GM21381 (cell line): ENCODE results near the gene BICRAL.
"Not testable (repeated sequence)": the region's sequence is repeated elsewhere in the genome, so short reads cannot be mapped to it uniquely, and the experiment has no call there.

Source experiments
- ATAC-seq: cut with Tn5 transposase; IDR thresholded peaks from one replicate; pipeline ENCODE4 v1.9.1; 2021; ENCODE audit warnings: mild to moderate bottlenecking, moderate library complexity; ENCODE audit not compliant: unreplicated experiment

Gene BICRAL, protein sequence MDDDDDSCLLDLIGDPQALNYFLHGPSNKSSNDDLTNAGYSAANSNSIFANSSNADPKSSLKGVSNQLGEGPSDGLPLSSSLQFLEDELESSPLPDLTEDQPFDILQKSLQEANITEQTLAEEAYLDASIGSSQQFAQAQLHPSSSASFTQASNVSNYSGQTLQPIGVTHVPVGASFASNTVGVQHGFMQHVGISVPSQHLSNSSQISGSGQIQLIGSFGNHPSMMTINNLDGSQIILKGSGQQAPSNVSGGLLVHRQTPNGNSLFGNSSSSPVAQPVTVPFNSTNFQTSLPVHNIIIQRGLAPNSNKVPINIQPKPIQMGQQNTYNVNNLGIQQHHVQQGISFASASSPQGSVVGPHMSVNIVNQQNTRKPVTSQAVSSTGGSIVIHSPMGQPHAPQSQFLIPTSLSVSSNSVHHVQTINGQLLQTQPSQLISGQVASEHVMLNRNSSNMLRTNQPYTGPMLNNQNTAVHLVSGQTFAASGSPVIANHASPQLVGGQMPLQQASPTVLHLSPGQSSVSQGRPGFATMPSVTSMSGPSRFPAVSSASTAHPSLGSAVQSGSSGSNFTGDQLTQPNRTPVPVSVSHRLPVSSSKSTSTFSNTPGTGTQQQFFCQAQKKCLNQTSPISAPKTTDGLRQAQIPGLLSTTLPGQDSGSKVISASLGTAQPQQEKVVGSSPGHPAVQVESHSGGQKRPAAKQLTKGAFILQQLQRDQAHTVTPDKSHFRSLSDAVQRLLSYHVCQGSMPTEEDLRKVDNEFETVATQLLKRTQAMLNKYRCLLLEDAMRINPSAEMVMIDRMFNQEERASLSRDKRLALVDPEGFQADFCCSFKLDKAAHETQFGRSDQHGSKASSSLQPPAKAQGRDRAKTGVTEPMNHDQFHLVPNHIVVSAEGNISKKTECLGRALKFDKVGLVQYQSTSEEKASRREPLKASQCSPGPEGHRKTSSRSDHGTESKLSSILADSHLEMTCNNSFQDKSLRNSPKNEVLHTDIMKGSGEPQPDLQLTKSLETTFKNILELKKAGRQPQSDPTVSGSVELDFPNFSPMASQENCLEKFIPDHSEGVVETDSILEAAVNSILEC

GRCh38 chr6:42781796-42782688, at the start of gene BICRAL:
Gene BICRAL, plus strand, starts transcription at chr6:42782052. Its CDS starts 39,971 bp downstream, at chr6:42822023.
- no peak for ATAC-seq

GRCh38 chr6:42733867-42734481, 47.9 kb upstream of the BICRAL start:
- not testable (repeated sequence) for ATAC-seq

GRCh38 chr6:42735976-42736375, 45.9 kb upstream of the BICRAL start:
- ATAC-seq, result no peak

- no peak for ATAC-seq
Observed at GRCh38 chr6:42740725-42741124, 41.1 kb upstream of the BICRAL start.

DNA sequence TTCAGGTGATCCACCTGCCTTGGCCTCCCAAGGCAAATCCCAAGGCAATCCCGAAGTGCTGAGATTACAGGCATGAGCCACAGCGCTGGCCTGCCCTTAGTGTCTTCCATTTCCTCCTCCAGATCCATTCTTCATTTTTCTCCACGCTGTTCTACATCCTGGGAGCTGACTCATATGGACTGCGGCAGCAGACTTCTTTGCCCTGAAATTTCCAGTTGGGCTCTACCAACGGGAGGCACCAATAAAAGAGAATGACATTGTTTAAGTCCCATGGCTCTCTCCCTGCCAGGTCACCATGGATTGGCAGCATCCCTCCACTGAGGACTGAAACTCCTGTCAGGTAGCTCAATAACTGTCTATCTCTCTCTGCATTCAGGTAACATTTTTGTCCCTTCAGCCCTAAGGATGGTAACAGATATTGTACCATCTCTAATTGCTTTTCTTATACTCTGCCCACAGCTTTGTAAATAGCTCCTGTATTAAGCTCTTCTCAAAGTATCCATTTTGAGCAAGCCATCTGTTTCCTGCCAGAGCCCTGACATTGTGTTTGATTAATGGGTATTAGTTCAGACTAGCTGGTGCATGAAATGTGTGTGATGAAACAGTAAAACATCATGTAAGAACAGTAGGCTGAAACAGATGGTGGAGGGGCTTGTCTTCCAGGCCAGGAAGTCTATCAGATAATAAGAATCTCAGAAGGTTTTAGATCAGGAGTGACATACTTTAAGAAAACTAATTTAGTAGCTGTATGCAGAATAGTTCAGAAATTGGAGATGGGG, 39.5 kb upstream of the BICRAL start:
- no peak for ATAC-seq

DNA sequence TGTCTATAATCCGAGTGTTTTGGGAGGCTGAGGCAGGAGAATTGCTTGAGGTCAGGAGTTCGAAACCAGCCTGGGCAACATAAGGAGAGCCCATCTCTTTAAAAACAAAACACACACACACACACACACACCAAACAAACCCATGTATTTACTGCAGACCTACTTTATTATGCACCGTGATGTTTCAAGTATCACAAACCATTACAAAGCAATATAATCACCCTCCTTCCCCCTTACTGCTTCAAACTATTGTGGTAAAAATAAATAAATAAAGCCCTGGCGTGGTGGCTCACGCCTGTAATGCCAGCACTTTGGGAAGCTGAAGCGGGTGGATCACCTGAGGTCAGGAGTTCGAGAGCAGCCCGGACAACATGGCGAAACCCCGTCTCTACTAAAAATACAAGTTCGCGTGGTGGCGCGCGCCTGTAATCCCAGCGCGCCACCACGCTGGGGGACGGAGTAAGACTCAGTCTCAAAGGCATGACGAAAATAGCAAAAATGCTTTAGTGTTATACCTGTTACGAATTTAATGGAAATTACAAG, 37.4 kb upstream of the BICRAL start:
- no peak for ATAC-seq

GRCh38 chr6:42745083-42745639, 36.7 kb upstream of the BICRAL start:
- no peak for ATAC-seq

DNA sequence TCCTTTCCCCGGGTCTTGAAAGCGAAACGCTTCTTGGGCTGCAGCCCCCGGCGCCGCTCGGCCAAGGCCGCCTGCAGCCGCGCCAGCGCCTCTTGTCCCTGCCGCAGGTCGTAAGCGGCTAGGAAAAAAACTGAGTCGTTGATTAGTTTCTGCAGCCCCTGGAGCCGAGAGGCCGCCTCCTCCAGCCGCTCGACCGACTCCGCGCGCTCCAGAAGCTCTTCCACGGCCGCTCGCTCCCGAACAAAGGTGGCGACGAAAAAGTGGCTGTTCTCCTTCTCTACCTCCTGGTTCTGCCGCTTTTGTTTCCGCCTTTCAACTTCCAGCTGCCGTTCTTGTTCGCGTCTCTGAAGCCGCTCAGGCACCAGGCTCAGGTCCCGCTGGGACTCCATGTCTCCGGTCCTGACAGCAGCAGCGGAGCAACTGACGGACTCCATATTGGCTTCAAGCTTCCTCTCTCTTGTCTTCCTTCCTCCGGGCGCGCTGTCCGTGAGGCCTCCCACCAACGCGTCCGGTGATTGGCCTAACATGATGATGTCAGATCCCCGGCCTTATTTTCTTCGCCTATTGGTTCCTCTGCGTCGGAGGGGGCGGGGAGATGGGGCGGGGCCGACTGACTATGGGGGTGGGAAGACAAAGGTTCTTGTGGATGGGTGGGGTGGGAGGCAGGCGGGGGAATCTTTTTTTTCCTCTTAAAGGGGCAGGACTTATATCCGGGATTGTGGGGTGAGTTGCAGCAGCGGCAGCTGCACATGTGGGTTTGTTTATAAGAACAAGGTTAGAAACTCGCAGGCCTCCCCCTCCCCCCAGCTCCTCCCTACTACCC, 36.0 kb upstream of the BICRAL start, which contains the start of gene TBCC:
Gene TBCC, minus strand, starts transcription at position 464 of the 823 bp plus-strand sequence. Its CDS starts 30 bp downstream, at position 434.
- peak; percentile 74 for ATAC-seq

- peak; percentile 54 for ATAC-seq
Observed at GRCh38 chr6:42746463-42747391, 35.1 kb upstream of the BICRAL start.

DNA sequence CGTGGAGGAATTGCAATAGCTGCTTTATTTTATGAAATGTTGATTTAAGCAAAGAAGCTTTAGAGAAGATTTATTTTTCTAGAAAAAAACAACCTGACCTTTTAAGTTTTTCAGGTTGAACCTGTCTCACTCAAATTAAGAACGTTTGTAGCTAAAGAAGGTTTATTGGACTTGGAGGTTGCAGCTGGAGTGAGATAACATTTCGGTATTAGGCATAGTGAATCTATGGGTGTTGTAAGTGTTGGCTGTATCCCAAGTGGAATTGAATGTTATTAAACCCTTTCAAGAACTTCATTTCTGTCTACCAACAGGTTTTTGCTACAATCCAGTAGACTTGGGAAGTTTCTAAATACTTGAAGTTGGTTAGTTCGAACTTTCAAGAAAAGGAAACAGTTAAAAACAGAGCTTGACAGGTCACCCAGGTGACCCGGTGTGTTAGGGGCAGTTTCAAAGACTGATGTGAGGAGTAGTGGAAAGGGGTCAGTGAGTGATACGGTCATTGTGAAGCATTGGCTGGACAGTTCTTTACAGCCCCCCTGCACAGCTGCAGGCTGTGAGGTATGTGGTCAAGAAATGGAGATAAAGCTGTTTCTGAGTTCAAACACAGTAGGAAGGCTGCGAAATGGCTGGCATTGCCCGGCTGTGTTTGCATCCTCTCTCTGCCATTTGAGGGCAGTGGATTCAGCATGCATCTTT, 33.5 kb upstream of the BICRAL start:
- ATAC-seq, result no peak

- ATAC-seq, result no peak
Observed at GRCh38 chr6:42751055-42751454, 30.8 kb upstream of the BICRAL start.

DNA sequence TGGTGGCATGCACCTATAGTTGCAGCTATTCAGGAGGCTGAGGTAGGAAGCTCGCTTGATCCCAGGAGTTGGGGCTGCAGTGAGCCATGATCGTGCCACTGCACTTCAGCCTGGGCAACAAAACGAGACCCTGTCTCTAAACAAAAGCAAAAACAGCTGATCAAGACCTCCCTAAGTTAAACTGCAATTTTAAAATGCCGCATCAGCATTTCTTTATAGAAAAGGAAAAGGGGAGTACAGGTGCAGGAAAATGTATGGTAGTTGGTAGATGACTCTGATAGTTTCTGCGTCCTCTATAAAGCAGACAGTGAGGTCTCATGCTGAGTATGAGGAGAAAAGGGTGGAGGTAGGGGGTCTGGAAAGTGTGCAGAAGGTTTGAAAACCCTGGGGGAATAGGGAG, 27.1 kb upstream of the BICRAL start:
- no peak for ATAC-seq

- no peak for ATAC-seq
Observed at GRCh38 chr6:42756722-42757121, 25.1 kb upstream of the BICRAL start.

GRCh38 chr6:42758756-42759430, 23.0 kb upstream of the BICRAL start:
- no peak for ATAC-seq

DNA sequence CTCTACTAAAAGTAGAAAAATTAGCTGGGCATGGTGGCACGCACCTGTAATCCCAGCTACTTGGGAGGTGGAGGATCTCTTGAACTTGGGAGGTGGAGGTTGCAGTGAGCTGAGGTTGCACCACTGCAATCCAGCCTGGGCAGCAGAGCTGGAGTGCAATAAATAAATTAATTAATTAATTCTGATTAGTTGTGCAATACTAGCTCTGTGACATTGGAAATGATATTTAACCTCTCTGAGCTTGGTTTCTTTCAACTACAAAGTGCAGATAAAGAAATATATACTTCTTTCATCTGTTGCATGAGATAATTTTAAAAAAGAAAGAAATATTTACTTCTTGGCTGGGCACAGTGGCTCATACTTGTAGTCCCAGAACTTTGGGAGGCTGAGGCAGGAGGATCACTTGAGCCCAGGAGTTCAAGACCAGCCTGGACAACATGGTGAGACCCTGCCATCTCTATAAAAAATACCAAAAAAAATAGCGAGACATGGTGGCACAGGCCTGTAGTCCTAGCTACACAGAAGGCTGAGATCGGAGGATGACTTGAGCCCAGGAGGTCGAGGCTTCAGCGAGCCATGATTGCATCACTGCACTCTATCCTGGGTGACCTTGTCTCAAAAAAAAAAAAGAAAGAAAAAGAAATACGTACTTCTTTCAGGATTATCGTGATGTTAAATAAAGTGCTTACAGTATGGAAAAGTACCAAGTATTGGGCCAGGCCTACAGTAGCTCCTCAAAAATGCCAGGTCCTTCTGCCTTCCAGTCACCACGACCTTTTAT, 20.4 kb upstream of the BICRAL start:
- no peak for ATAC-seq
